Measurements from ENCODE around the gene SDHAF1.
"Not testable (repeated sequence)": the region's sequence is repeated elsewhere in the genome, so short reads cannot be mapped to it uniquely, and the experiment has no call there.

The SDHAF1 gene

GRCh38 chr19:36028313-36029041 is 33.5 kb downstream of the SDHAF1 start:
- no peak for DNase-seq
- Mint-ChIP-seq H3K27me3 (no peaks in the 10 kb centered on the region), H3K4me1 (peaks cover 14% of the 10 kb centered on the region), H3K9me3 (no peaks in the 10 kb centered on the region), H3K27ac (no peak overlapping the region), H3K4me3 (no peak overlapping the region)
- no peak for ATAC-seq

DNA sequence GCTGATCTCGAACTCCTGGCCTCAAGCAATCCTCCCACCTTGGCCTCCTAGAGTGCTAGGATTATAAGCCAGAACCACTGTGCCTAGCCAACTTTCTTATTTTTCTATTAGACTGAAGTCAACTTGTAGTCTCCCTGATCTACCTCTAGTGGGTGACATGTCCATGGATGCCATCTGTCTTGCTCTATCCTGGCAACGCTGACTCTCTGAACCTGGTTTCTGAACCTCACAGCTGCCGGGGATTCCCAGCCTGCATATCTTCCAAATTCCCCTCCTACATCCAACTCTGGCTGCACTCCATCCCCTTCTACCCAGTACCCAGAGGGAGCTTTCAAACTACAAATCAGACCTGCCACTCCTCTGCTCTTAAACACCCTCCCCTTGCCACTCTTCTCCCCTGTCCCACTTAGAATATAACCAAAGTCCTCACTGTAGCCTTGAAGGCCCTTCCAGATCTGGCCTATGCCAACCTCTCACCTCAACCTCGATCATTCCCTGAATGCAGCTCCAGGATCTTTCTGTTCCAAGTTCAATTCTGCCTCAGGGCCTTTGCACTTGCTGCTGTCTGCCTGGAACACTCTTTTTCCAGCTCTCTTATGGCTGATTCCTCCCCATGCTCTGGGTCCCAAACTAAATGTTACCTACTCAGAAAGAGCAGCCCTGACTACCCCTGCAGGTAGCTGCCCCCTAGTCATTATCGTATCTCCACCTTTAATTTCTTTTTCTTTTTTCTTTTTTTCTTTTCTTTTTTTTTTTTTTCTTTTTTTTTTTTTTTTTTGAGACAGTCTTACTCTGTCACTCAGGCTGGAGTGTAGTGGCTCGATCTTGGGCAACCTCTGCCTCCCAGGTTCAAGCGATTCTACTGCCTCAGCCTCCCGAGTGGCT is 35.5 kb downstream of the SDHAF1 start:
- DNase-seq (no peak), ATAC-seq (no peak)
- H3K4me3 Mint-ChIP-seq, result no peak overlapping the region
- H3K27ac Mint-ChIP-seq, result peak overlapping the region in 1 of 2 donors; percentile 40
- H3K27me3 Mint-ChIP-seq, result no peaks in the 10 kb centered on the region
- no peaks in the 10 kb centered on the region for H3K9me3 Mint-ChIP-seq
- peaks cover 22% of the 10 kb centered on the region for H3K4me1 Mint-ChIP-seq

GRCh38 chr19:36031308-36031707 is 36.3 kb downstream of the SDHAF1 start:
- Mint-ChIP-seq H3K9me3 (no peaks in the 10 kb centered on the region), H3K27ac (no peak overlapping the region), H3K27me3 (no peaks in the 10 kb centered on the region), H3K4me3 (no peak overlapping the region), H3K4me1 (peaks cover 28% of the 10 kb centered on the region)
- ATAC-seq, result no peak
- no peak for DNase-seq

GRCh38 chr19:36032251-36033104 is 37.5 kb downstream of the SDHAF1 start, which contains the start of gene CLIP3:
Gene CLIP3 (minus strand): TSS chr19:36032873. CDS start chr19:36032357, 516 bp downstream.
- peaks cover 37% of the 10 kb centered on the region for H3K4me1 Mint-ChIP-seq
- peak within 1 kb of the TSS in 1 of 2 donors; percentile 71 for H3K27ac Mint-ChIP-seq
- peak in 1 of 2 donors; percentile 33 for DNase-seq

DNA sequence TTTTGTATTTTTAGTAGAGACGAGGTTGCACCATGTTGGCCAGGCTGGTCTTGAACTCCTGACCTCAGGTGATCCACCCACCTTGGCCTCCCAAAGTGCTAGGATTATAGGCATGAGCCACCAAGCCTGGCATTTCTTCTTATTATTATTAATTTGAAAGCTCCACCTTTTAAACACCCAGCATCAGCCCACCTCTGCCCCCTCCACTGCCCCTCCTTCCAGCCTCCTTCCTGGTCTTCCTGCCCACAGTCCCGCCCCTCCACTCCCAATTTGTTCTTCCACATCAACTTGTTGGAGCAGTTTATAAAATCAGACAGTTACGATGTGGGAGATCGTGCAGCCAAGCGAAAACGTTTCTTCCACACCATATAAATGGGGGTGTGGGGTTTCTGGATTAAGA is 45.5 kb downstream of the SDHAF1 start:
- Mint-ChIP-seq H3K4me3 (no peak overlapping the region), H3K9me3 (no peaks in the 10 kb centered on the region), H3K4me1 (peaks cover 14% of the 10 kb centered on the region), H3K27me3 (no peaks in the 10 kb centered on the region), H3K27ac (no peak overlapping the region)
- ATAC-seq (no peak), DNase-seq (no peak)

More at GRCh38 chr19:36032251-36033104, 37.5 kb downstream of the SDHAF1 start, which contains the start of gene CLIP3:
- no peaks in the 10 kb centered on the region for H3K27me3 Mint-ChIP-seq
- no peaks in the 10 kb centered on the region for H3K9me3 Mint-ChIP-seq
- ATAC-seq, result peak; percentile 28
- H3K4me3 Mint-ChIP-seq, result peak within 1 kb of the TSS; percentile 42 to 76

- not testable (repeated sequence) for H3K4me3 Mint-ChIP-seq, H3K4me1 Mint-ChIP-seq, H3K9me3 Mint-ChIP-seq, H3K27ac Mint-ChIP-seq, DNase-seq, ATAC-seq, H3K27me3 Mint-ChIP-seq
Measured at GRCh38 chr19:36041092-36041491, 46.1 kb downstream of the SDHAF1 start.

DNA sequence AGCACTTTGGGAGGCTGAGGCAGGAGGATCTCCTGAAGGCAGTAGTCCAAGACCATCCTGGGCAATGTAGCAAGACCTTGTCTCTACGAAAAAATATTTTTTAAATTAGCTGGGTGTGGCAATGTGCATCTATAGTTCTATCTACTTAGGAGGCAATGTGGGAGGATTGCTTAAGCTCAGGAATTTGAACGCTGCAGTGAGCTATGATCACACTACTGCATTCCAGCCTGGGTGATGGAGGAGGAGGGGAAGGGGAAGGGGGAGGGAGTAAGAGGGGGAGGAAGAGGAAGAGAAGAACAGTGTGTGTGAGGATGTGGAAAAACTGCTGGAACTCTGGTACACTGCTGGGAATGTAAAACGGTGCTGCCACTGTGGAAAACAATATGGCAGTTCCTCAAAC is 46.8 kb downstream of the SDHAF1 start:
- Mint-ChIP-seq H3K27me3 (no peaks in the 10 kb centered on the region), H3K27ac (no peak overlapping the region), H3K4me3 (no peak overlapping the region), H3K4me1 (peaks cover 6% of the 10 kb centered on the region), H3K9me3 (no peaks in the 10 kb centered on the region)
- ATAC-seq (no peak), DNase-seq (no peak)

DNA sequence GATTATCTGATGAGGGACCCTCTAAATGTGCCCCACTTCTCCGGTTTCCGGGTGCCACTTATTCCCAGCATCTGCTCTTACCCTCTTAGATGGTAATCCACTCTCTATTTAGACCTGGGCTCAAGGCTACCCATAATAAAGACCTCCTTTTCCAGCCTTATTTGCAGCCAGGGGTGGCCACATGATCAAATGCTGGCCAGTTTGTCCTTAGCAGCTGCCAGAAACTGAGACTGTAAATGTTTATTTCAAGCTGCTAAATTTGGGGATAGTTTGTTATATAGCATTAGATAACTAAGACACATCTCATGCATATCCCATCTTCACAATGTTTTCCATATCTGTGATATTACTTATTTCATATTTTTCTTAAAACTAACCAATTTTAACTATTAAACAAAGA is 49.0 kb downstream of the SDHAF1 start:
- Mint-ChIP-seq H3K27me3 (no peaks in the 10 kb centered on the region), H3K4me3 (no peak overlapping the region), H3K4me1 (no peaks in the 10 kb centered on the region), H3K27ac (no peak overlapping the region), H3K9me3 (no peaks in the 10 kb centered on the region)
- DNase-seq, result no peak
- no peak for ATAC-seq
